Tibial artery (tissue), 4 donors: ENCODE measurements around the gene RMND5A.

ENCODE experiments used
- DNase-seq, 2 donors: peaks; one replicate each; pipeline ENCODE4 v3.0.0-alpha.2; 2019
- H3K27ac ChIP-seq, 2 donors: fragments of 200-600 bp; sonication (generic) in 1 of 2; 1 replicate in 1 of 2; 2 replicates in 1 of 2; pipeline ENCODE4 v1.5.1; 2018 to 2019; ENCODE audit warnings: mild to moderate bottlenecking in 1 of 2
- H3K27me3 ChIP-seq, 2 donors: fragments of 200-600 bp; sonication (generic) in 1 of 2; one replicate each; pipeline versions ENCODE4 v1.5.1 to v1.6.0; 2016 to 2019
- H3K36me3 ChIP-seq, 3 donors: fragments of 200-600 bp; sonication (generic) in 2 of 3; one replicate each; pipeline ENCODE4 v1.5.1; 2016 to 2019; ENCODE audit warnings: mild to moderate bottlenecking in 2 of 3
- H3K4me1 ChIP-seq, 4 donors: fragments of 200-600 bp; sonication (generic) in 2 of 4; 1 replicate in 3 of 4; 2 replicates in 1 of 4; pipeline ENCODE4 v1.5.1; 2016 to 2019
- H3K4me3 ChIP-seq, 2 donors: fragments of 200-600 bp; sonication (generic) in 1 of 2; 1 replicate in 1 of 2; 2 replicates in 1 of 2; pipeline ENCODE4 v1.5.1; 2018 to 2019; ENCODE audit warnings: mild to moderate bottlenecking in 2 of 2
- H3K9me3 ChIP-seq, 3 donors: fragments of 200-600 bp; sonication (generic) in 1 of 3; one replicate each; pipeline ENCODE4 v1.5.1; 2016 to 2019
- intact Hi-C: fragments of 100-400 bp; cut with DNase I; formaldehyde crosslinking; loops from one replicate; pipeline ENCODE4 v1.15.0; 2023; ENCODE audit warnings: low total_unique reads
- TF ChIP-seq, protein P1 (sequence below), 2 experiments: fragments of 200-600 bp in 1 of 2; fragments of 450-650 bp in 1 of 2; IDR thresholded peaks; one replicate each; pipeline ENCODE4 v1.5.1; 2017 to 2019; ENCODE audit warnings: antibody characterized with exemption in 2 of 2, mild to moderate bottlenecking in 1 of 2, moderate library complexity in 1 of 2

The RMND5A gene

DNA sequence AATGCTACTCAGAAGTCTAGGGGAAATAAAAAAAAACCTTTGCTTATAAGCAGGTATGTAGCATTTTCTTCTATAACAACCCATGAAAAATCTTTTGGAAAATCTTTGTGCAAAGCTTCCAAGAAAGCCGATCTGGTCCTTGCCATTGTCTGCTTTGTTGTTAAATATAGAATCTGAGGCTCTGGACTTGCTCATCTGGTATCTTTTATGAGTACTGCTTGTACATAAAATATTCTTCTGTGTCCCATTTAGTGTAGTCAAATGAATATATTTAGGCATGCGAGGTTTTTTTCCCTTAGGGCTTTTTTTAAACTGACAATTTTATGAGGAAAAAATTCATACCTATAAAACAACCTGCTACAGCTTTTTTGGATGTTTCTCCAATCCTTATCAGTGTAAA, 45.0 kb upstream of the RMND5A start:
- intact Hi-C loops: no loop called here

GRCh38 chr2:86675511-86676015, 44.5 kb upstream of the RMND5A start:
- TF ChIP-seq, protein P1, sequence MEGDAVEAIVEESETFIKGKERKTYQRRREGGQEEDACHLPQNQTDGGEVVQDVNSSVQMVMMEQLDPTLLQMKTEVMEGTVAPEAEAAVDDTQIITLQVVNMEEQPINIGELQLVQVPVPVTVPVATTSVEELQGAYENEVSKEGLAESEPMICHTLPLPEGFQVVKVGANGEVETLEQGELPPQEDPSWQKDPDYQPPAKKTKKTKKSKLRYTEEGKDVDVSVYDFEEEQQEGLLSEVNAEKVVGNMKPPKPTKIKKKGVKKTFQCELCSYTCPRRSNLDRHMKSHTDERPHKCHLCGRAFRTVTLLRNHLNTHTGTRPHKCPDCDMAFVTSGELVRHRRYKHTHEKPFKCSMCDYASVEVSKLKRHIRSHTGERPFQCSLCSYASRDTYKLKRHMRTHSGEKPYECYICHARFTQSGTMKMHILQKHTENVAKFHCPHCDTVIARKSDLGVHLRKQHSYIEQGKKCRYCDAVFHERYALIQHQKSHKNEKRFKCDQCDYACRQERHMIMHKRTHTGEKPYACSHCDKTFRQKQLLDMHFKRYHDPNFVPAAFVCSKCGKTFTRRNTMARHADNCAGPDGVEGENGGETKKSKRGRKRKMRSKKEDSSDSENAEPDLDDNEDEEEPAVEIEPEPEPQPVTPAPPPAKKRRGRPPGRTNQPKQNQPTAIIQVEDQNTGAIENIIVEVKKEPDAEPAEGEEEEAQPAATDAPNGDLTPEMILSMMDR (IDR thresholded peaks at IDR 0.05): no peak
- Histone ChIP-seq H3K27me3 (no peaks in the 10 kb centered on the region), H3K27ac (no peak overlapping the region), H3K36me3 (no peaks in the 10 kb centered on the region), H3K4me3 (no peak overlapping the region), H3K9me3 (no peaks in the 10 kb centered on the region), H3K4me1 (peaks cover 0 to 7% (median 2%) of the 10 kb centered on the region in 4 donors)
- intact Hi-C loops: no loop called here
- no peak for DNase-seq

More for the DNA sequence above, 45.0 kb upstream of the RMND5A start:
- Histone ChIP-seq H3K4me1 (peaks cover 0 to 7% (median 2%) of the 10 kb centered on the region in 4 donors), H3K27ac (no peak overlapping the region), H3K36me3 (no peaks in the 10 kb centered on the region), H3K9me3 (no peaks in the 10 kb centered on the region), H3K27me3 (no peaks in the 10 kb centered on the region), H3K4me3 (no peak overlapping the region)
- DNase-seq: no peak
- TF ChIP-seq, protein P1 (IDR thresholded peaks at IDR 0.05): no peak

- DNase-seq: no peak
Measured at GRCh38 chr2:86677816-86678215, 42.3 kb upstream of the RMND5A start.

DNA sequence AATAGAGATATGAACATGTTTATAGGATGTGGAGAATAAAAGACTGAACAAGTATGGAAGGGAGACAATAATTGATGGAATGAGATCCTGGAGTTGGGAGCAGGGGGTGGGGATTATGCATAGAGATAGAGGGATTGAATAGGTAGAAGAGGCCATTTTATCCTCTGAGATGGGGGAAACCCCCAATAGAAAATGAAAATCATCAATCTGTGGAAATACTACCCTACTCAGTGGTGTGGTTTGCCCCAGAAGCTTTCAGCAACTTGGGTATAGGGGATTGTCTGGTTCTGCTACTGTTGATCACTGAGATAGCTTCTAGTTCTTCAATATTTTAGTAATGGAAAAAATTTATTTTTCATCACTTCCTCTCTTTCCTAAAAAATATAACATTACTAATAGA, 41.1 kb upstream of the RMND5A start:
- no peaks in the 10 kb centered on the region for H3K4me1 ChIP-seq
- H3K27ac ChIP-seq: no peak overlapping the region
- TF ChIP-seq, protein P1 (IDR thresholded peaks at IDR 0.05): no peak
- no peaks in the 10 kb centered on the region for H3K9me3 ChIP-seq
- H3K27me3 ChIP-seq: no peaks in the 10 kb centered on the region
- no peaks in the 10 kb centered on the region for H3K36me3 ChIP-seq
- intact Hi-C loops: no loop called here
- no peak overlapping the region for H3K4me3 ChIP-seq
- no peak for DNase-seq

More at GRCh38 chr2:86677816-86678215, 42.3 kb upstream of the RMND5A start:
- TF ChIP-seq, protein P1 (IDR thresholded peaks at IDR 0.05): no peak
- H3K4me1 ChIP-seq: no peaks in the 10 kb centered on the region
- intact Hi-C loops: no loop called here
- H3K9me3 ChIP-seq: no peaks in the 10 kb centered on the region
- H3K27me3 ChIP-seq: no peaks in the 10 kb centered on the region
- H3K27ac ChIP-seq: no peak overlapping the region
- H3K36me3 ChIP-seq: no peaks in the 10 kb centered on the region
- H3K4me3 ChIP-seq: no peak overlapping the region

GRCh38 chr2:86685351-86685750, 34.7 kb upstream of the RMND5A start:
- intact Hi-C loops: no loop called here
- TF ChIP-seq, protein P1 (IDR thresholded peaks at IDR 0.05): no peak

DNA sequence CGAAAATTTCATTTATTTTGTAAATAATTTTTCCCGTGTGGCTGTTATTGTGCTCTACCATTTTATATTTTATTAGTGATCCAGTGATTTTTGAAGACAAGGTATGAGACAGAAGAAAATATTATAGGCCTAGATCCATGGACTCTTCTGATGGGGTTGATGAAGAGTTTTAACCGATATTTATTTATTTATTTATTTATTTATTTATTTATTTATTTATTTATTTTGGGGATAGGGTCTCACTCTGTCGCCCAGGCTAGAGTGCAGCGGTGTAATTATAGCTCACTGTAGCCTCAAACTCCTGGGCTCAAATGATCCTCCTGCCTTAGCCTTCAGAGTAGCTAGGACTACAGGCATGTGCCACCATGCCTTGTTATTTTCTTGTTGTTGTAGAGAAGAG, 33.6 kb upstream of the RMND5A start:
- Histone ChIP-seq H3K27ac (no peak overlapping the region), H3K4me1 (no peaks in the 10 kb centered on the region), H3K36me3 (no peaks in the 10 kb centered on the region), H3K27me3 (no peaks in the 10 kb centered on the region), H3K9me3 (no peaks in the 10 kb centered on the region), H3K4me3 (no peak overlapping the region)
- TF ChIP-seq, protein P1 (IDR thresholded peaks at IDR 0.05): no peak
- intact Hi-C loops: no loop called here
- DNase-seq: no peak

More at GRCh38 chr2:86685351-86685750, 34.7 kb upstream of the RMND5A start:
- no peak for DNase-seq
- no peaks in the 10 kb centered on the region for H3K9me3 ChIP-seq
- H3K27ac ChIP-seq: no peak overlapping the region
- no peaks in the 10 kb centered on the region for H3K27me3 ChIP-seq
- no peak overlapping the region for H3K4me3 ChIP-seq
- no peaks in the 10 kb centered on the region for H3K4me1 ChIP-seq
- no peaks in the 10 kb centered on the region for H3K36me3 ChIP-seq
